HG02571 (cell line): ENCODE results near the gene CAPZB.

Experiments
- ATAC-seq: cut with Tn5 transposase; IDR thresholded peaks from one replicate; pipeline ENCODE4 v1.9.1; 2021; ENCODE audit warnings: mild to moderate bottlenecking, moderate library complexity; ENCODE audit not compliant: unreplicated experiment

CAPZB gene

GRCh38 chr1:19353596-19353995, 131.7 kb downstream of the CAPZB start:
- no peak for ATAC-seq

GRCh38 chr1:19352839-19353238, 132.5 kb downstream of the CAPZB start:
- ATAC-seq: no peak

- no peak for ATAC-seq
Measured at GRCh38 chr1:19351873-19352272, 133.5 kb downstream of the CAPZB start.

GRCh38 chr1:19350566-19350965, 134.8 kb downstream of the CAPZB start:
- no peak for ATAC-seq

- ATAC-seq: no peak
Measured at GRCh38 chr1:19349999-19350398, 135.3 kb downstream of the CAPZB start.

- ATAC-seq: no peak
Measured at GRCh38 chr1:19348441-19349198, 136.7 kb downstream of the CAPZB start.

GRCh38 chr1:19347533-19348172, 137.7 kb downstream of the CAPZB start:
- ATAC-seq: no peak

- no peak for ATAC-seq
Measured at GRCh38 chr1:19346026-19346425, 139.3 kb downstream of the CAPZB start.

GRCh38 chr1:19345391-19345790, 139.9 kb downstream of the CAPZB start:
- no peak for ATAC-seq

GRCh38 chr1:19344831-19345230, 140.5 kb downstream of the CAPZB start:
- no peak for ATAC-seq

- no peak for ATAC-seq
Measured at GRCh38 chr1:19344372-19344810, 140.9 kb downstream of the CAPZB start.

GRCh38 chr1:19343617-19344350, 141.6 kb downstream of the CAPZB start:
- ATAC-seq: no peak

- no peak for ATAC-seq
Measured at GRCh38 chr1:19342894-19343616, 142.3 kb downstream of the CAPZB start.

- no peak for ATAC-seq
Measured at GRCh38 chr1:19342062-19342750, 143.1 kb downstream of the CAPZB start.

GRCh38 chr1:19341201-19342061, 143.9 kb downstream of the CAPZB start:
- ATAC-seq: no peak

- ATAC-seq: no peak
Measured at GRCh38 chr1:19340387-19340937, 144.9 kb downstream of the CAPZB start.

- ATAC-seq: no peak
Measured at GRCh38 chr1:19339214-19339861, 146.0 kb downstream of the CAPZB start.

- ATAC-seq: no peak
Measured at GRCh38 chr1:19338323-19338762, 147.0 kb downstream of the CAPZB start.

- no peak for ATAC-seq
Measured at GRCh38 chr1:19337289-19337688, 148.1 kb downstream of the CAPZB start.
